Stimulated activated CD4-positive, alpha-beta T cell treated with anti-CD3 and anti-CD28 coated beads, Interleukin-15, amount 100 ng/mL, for 1 hour (primary cell): ENCODE data around the gene EIF4A3.
A peak's percentile ranks its signal among the peaks of the same experiment; 100 is the strongest.
"Not testable (repeated sequence)": the region's sequence is repeated elsewhere in the genome, so short reads cannot be mapped to it uniquely, and the experiment has no call there.

Experiments
- DNase-seq, 2 donors: peaks; one replicate each; pipeline ENCODE4 v3.0.0-alpha.2; 2020; ENCODE audit warnings: low read depth in 1 of 2, low spot score in 1 of 2

The EIF4A3 gene

DNA sequence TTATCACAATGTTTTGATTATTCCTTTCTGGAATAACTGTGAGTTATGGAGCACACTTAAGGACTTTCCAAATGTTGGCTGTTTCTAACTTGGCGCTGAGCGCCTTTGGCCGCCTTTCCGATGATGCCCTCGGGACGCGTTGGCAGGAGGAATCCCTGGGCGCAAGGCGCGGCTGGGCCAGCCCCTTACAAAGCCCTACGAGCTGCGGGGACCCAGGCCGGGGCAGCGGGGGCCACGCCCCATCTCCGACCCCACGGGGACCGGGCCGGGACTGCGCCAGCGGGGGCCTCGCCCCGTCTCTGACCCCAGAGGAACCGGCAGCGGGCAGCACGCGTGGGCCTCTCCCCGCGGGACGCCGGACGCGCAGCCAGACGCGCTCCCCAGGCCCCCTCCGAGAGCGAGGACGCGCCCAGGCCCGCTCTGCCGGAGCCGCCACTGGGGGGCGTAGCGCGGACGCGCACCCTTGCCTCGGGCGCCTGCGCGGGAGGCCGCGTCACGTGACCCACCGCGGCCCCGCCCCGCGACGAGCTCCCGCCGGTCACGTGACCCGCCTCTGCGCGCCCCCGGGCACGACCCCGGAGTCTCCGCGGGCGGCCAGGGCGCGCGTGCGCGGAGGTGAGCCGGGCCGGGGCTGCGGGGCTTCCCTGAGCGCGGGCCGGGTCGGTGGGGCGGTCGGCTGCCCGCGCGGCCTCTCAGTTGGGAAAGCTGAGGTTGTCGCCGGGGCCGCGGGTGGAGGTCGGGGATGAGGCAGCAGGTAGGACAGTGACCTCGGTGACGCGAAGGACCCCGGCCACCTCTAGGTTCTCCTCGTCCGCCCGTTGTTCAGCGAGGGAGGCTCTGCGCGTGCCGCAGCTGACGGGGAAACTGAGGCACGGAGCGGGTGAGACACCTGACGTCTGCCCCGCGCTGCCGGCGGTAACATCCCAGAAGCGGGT lies 45.6 kb downstream of the EIF4A3 start, which contains the start of gene GAA:
Gene GAA (plus strand): TSS at position 571 of the 935 bp plus-strand sequence. CDS start 3,006 bp downstream, outside the sequence.
- DNase-seq = peak; percentile 82 to 86

DNA sequence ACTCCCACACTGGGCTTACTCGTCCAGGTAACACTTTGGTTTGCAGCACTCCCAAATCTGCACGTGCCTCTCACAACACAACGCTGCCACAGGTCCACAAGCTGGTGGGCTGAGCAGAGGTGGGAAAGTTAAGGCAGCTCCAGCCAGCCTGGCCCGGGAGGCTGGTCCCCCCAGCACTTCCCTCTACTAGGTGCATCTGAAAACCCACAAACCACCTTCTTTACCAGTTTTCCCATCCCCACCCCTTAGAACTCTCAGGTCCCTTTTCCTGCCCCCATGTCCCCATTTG lies 46.9 kb downstream of the EIF4A3 start:
- no peak for DNase-seq

DNA sequence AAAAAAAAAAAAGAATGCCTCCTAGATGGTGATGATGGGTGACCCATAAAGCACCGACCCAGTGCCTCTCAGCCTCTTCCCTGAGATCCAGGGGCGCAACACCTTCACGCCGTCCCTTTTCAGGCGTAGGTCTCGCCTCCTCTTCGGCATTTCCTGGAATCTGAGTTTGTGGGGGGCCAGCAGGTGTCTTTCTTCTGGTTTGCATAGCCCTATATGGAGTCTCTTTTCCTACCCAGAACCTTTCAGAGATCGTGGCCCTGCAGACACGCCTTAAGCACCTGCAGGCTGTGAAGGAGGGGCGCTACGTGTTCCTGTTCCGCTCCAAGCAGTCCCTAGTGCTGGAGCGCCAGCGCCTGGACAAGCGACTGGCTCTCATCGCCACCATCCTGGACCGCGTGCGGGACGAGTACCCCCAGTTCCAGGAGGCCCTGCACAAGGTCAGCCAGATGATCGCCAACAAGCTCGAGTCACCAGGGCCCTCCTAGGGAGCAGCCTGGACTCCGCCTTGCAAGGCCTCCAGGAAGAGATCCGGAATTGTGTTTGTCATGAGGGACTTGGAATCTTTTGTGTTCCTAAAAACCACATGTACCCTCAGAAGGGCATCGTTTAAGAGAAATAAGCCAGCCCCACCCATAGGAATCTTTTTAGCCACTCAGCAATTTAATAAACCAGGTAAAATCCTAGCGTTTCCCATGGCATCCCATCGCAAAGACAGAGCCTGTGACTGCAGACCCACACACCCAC lies 47.5 kb downstream of the EIF4A3 start:
- no peak for DNase-seq

DNA sequence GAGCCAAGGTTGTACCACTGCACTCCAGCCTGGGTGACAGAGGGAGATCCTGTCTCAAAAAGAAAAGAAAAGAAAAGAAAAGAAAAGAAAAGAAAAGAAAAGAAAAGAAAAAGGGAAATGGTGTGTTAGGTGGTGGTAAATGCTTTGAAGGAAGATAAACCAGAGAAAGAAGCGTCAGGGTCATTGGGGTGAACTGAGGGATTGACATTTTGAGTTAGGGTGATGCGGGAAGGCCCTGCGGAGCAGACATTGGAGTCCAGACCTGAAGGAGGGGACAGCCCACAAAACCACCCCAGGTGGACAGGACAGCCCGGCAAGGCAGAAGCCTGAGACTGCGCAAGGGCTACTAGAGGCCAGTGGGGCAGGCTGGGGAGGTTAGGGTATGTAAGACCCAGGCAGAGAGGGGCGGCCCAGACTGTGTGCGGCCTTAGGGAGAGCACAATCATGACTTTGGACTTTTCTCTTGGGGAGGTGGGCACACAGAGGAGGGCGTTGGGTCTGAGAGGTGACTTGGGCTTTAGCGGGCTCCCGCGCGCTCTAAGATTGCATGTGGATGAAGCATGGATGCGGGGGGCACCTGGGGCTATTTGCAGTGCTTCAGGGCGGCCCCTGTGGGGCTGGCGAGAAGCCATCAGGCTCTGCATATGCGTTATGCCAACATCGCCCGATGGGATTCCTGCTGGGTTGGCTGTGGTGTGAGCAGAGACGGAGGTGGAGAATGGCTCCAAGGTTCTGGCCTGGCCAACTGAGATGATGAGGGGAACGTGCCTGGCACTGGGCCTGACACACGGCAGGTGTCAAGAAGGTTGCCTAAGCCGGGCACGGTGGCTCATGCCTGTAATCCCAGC lies 48.9 kb downstream of the EIF4A3 start:
- no peak for DNase-seq

DNA sequence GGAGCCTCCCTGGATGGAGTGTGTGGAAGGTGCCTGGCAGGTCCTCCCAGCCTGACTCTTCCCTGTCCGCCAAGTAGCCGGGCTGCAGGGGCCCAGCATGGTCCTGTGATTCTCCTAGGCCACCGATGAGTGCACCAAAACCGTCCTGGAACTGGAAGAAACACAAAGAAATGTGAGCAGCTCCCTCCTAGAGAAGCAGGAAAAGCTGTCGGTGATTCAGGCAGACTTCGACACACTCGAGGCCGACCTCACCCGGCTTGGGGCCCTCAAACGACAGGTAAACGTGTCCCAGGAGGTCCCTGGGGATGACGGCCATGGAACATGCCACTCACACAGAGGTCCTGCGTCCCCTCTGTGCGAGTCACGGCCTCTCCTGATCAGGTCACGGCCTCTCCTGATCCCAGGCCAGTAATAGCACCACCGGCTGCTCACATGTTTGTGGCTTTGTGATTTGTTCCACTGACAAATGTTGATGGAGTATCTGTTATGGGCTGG lies 49.8 kb downstream of the EIF4A3 start:
- DNase-seq = no peak

DNA sequence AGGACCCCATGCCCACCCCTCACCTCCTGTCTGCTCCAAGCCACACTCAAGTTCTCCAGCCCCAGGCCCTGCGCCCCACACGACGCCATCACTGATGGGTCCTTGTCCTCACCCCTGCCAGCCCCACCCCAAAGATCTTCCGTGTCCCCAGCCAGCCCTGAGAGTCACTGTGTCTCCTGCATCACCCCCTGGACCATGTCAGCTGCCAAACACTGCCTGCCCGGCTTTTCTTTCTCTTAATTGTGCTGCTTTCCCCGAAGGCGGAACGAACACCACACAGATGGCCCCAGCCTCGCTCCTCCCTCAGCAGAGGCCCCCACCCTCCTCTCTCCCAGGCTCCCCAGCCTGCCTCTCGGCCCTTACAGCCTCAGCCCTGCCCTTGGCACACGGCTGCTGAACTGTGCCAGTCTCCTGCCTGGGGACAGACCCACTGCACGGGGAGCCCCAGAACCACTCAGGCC lies 50.3 kb downstream of the EIF4A3 start:
- no peak for DNase-seq

DNA sequence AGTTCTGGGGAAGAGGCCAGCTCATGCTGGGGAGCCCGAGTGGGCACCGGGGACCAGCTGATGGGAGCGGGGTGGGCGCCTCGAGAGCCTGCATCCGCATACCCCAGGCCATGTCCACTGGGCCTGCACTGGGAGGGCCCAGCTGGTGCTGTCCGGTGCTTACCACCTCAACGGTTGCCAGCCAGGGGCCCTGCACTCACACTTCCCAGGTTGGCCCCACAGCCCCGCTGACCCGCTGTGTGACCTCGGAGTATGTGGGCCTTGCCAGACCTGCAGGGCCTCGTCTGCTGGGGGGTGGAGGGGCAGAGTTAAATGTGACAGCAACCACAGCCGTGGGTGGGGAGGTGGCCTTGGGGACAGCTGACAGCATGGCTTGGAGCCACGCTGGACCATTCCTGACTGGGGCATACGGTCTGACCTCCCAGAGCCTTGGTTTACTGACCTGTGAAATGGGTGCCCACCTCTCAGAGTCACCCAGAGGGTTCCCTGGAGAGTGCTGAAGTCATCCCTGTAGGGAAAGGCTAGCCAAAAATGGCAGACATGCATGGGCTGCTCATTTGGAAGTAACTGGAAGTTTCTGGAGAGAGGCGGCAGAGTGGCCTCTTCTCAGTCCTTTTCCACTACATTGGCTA lies 51.0 kb downstream of the EIF4A3 start:
- no peak for DNase-seq

DNA sequence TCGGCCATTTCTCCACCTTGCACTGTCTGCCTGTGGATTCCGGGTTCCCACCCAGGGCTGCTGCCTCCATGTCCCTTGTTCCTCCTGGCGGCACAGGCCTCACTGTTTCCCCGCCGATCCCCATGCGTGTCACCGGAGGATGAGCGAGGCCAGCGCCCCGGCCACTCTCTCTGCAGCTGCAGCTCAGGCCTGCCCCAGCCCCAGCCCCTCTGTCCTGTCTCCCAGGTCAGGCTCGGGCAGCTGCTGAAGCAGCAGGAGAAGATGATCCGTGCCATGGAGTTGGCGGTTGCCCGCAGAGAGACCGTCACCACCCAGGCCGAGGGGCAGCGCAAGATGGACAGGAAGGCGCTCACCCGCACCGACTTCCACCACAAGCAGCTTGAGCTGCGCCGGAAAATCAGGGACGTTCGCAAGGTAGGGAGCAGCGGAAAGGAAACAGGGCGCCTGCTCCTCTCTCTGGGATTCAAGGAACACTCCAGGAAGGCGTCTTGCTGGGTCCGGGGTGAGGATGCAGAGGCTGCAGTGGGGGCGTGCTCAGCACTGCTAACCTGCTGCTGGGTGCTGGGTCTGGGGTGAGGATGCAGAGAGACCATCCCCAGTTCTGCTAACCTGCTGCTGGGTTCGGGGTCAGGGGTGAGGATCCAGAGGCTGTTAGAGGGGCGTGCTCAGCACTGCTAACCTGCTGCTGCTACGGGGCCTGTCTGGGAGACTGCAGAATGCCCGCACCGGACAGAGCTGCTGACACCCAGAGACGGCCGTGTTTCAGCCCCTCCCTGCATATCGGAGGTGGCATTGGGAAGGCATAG lies 51.7 kb downstream of the EIF4A3 start:
- no peak for DNase-seq

DNA sequence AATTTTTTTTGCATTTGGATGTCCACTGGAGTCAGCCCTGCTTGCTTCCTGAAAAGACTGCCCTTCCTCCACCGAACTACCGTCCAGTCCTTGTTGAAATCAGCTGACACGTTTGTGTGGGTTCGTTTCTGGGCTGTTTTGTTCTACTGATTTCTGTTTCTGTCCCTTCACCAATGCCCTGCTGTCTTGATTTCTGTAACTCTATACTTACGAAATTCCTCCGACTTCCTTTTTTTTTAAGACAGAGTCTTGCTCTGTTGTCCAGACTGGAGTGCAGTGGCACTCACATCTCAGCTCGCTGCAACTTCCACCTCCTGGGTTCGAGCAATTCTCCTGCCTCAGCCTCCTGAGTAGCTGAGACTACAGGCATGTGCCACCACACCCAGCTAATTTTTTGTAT lies 54.0 kb downstream of the EIF4A3 start:
- no peak for DNase-seq

DNA sequence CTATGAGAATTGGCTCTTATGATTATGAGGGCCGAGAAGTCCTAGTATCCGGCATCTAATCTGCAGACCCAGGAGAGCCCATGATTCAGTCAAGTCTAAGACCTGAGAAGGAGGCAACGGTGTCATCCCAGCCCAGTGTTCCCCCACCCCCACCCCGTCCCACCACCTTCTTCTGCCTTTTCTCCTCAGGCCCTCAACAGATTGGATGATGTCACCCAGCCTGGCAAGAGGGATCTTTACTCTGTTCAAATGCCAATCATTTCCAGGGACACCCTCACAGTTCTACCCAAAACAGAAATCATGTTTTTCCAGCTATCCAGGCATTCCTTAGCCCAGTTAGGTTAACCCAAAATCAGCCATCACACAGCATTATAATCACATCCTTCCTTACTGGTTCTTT lies 55.6 kb downstream of the EIF4A3 start:
- DNase-seq = no peak

DNA sequence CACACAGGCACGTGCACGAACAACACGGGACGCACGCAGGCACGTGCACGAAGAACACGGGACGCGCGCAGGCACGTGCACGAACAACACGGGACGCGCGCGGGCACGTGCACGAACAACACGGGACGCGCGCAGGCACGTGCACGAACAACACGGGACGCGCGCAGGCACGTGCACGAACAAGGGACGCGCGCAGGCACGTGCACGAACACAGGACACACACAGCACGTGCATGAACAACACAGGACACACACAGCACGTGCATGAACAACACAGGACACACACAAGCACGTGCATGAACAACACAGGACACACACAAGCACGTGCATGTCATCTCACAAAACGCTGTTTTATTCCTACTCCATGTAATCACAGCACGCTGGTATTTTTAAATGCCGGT lies 56.8 kb downstream of the EIF4A3 start:
- DNase-seq = not testable (repeated sequence)

DNA sequence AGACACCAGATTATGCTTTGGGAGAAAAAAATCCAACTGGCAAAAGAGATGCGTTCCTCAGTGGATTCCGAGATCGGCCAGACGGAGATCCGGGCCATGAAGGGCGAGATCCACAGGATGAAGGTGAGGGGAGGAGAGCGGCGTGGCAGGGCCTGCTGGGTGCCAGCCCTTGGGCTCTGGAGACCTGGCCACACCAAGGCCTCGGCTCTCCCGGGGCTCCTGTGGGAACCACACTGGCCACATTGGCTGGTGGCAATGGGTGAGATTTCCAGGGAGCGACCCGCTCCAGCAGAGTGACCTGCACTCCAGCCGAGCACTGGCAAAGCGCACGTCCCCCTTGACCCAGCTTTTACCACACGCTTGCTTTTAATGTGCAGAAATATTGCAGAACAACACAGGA lies 57.2 kb downstream of the EIF4A3 start:
- no peak for DNase-seq

DNA sequence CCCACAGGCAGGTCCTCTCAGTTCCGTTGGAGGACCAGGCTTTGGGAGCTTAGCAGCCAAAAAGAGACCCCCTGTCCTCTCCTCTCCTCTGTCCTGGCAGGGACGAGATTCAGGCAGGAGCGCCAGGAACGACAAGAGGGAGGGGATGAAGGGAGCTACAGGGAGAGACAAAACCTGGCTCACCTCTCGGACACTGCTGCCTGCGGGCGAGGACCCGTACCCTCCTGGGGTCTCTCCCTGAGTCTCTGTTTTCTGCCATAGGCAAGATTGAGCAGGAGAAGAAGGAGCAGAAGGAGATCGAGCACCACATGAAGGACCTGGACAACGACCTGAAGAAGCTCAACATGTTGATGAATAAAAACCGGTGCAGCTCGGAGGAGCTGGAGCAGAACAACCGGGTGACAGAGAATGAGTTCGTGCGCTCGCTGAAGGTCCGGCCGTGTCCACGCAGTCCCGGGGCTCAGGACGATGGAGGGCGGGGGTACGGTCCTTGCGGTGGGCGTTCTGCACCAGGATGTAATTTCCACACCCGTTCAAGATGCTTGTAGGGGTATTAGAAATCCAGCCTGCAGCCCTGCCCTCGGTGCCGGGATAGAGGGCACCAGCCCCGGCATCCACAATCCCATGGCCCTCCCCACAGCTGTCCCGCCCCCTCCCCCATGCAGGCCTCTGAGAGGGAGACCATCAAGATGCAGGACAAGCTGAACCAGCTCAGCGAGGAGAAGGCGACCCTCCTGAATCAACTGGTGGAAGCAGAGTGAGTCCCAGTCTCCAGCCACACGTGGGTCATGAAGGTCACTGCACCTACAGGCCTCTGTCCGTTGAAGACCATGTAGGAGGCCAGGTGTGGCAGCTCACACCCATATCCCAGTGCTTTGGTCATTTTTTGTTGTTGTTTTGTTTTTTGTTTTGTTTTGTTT lies 59.3 kb downstream of the EIF4A3 start:
- no peak for DNase-seq

DNA sequence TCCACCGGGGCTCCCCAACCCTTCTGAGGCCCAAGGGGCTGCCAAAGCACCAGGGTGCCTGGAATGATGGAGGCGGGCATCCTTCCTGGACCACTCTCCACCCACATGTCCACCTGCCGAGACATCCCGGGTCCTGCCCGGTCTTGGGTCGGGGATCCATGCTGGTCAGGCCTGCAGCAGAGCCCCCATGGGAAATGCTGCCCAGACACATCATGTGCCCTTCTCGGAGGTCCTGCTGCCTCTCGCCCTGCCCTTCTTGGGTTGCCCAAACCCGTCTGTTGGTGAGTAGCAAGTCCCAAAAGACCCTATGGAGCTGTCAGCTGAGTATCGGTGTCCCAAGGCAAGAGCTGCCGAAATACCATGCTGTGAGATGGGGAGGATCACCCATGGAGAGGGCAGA lies 60.3 kb downstream of the EIF4A3 start:
- no peak for DNase-seq

DNA sequence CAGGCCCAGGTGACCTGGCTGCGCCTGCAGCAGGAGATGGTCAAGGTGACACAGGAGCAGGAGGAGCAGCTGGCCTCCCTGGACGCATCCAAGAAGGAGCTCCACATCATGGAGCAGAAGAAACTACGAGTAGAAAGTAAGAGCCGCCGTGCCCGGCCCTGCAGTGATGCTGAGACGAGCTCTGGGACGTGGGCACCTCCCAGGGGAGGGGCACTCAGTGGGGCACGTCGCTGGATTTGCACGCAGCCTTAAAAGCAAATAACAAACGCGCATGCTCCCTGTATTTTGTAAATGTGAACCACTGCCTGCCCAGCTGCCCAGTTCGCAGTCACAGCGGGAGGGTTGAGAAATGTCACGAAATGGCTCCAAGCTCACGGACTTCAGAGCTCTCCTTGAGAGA lies 60.8 kb downstream of the EIF4A3 start:
- no peak for DNase-seq

DNA sequence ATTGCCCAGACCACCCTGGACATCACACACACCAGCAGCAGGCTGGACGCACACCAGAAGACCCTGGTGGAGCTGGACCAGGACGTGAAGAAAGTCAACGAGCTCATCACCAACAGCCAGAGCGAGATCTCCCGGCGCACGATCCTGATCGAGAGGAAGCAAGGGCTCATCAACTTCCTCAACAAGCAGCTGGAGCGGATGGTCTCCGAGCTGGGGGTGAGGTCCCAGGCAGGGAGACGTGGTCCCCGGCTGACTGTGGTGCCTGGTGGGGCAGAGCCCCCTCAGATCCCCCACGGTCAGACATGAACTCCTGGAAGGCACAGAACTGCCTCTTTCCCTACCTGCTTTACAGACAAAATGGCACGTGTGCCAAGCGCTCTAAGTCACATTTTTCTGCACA lies 62.2 kb downstream of the EIF4A3 start:
- no peak for DNase-seq
